HG03025 (cell line): ENCODE results near the gene MFRP.

Experiments used
- ATAC-seq: cut with Tn5 transposase; IDR thresholded peaks from one replicate; pipeline ENCODE4 v1.9.1; 2021; ENCODE audit warnings: mild to moderate bottlenecking, moderate library complexity; ENCODE audit not compliant: unreplicated experiment, low FRiP score

Gene MFRP

GRCh38 chr11:119299416-119299815, 47.1 kb downstream of the MFRP start:
- no peak for ATAC-seq

- ATAC-seq: no peak
Observed at GRCh38 chr11:119298726-119299125, 47.8 kb downstream of the MFRP start.

GRCh38 chr11:119297938-119298337, 48.6 kb downstream of the MFRP start:
- ATAC-seq: no peak

GRCh38 chr11:119295178-119295577, 51.3 kb downstream of the MFRP start:
- ATAC-seq: no peak

GRCh38 chr11:119293461-119293860, 53.0 kb downstream of the MFRP start:
- ATAC-seq: no peak

GRCh38 chr11:119290894-119291497, 55.5 kb downstream of the MFRP start:
- ATAC-seq: no peak
